KMS-11 (cell line): ENCODE results near the gene SNUPN.

Experiments used
- H2AFZ ChIP-seq: fragments of 200-600 bp; sonication (generic); 2 replicates; pipeline ENCODE4 v1.6.1; 2016; ENCODE audit warnings: antibody characterized with exemption, mixed run types, low read depth
- H3K27ac ChIP-seq: fragments of 200-600 bp; sonication (generic); 2 replicates; pipeline ENCODE4 v1.6.1; 2016; ENCODE audit warnings: mild to moderate bottlenecking, mixed run types
- H3K27me3 ChIP-seq: fragments of 200-600 bp; sonication (generic); 2 replicates; pipeline ENCODE4 v1.6.1; 2017; ENCODE audit warnings: mild to moderate bottlenecking, low read depth, mixed run types, moderate library complexity; ENCODE audit not compliant: insufficient read depth
- H3K36me3 ChIP-seq: fragments of 200-600 bp; sonication (generic); 2 replicates; pipeline ENCODE4 v1.6.1; 2017; ENCODE audit warnings: mild to moderate bottlenecking, mixed run types; ENCODE audit not compliant: insufficient read depth
- H3K4me1 ChIP-seq: fragments of 200-600 bp; sonication (generic); 2 replicates; pipeline ENCODE4 v1.6.1; 2016; ENCODE audit warnings: mild to moderate bottlenecking, low read depth, mixed run types; ENCODE audit not compliant: poor library complexity, severe bottlenecking
- H3K4me2 ChIP-seq: fragments of 200-600 bp; sonication (generic); 2 replicates; pipeline ENCODE4 v1.7.0; 2016; ENCODE audit warnings: mild to moderate bottlenecking, mixed run types
- H3K4me3 ChIP-seq: fragments of 200-600 bp; sonication (generic); IDR thresholded peaks from 2 replicates; pipeline ENCODE4 v1.6.1; 2017; ENCODE audit warnings: low read depth, low read length, mixed read lengths; ENCODE audit not compliant: insufficient read depth
- H3K79me2 ChIP-seq: fragments of 200-600 bp; sonication (generic); 2 replicates; pipeline ENCODE4 v1.6.1; 2016; ENCODE audit warnings: low read depth, mixed run types; ENCODE audit not compliant: insufficient read depth
- H3K9ac ChIP-seq: fragments of 200-600 bp; sonication (generic); 2 replicates; pipeline ENCODE4 v1.6.1; 2016; ENCODE audit warnings: mild to moderate bottlenecking, mixed run types
- H4K20me1 ChIP-seq: fragments of 200-600 bp; sonication (generic); 2 replicates; pipeline ENCODE4 v1.6.1; 2016; ENCODE audit warnings: mild to moderate bottlenecking, mixed run types; ENCODE audit not compliant: insufficient read depth
- TF ChIP-seq, protein P1 (sequence below): fragments of 200-600 bp; sonication (generic); conservative IDR thresholded peaks from 2 replicates; pipeline ENCODE4 v1.6.1; 2017; ENCODE audit warnings: low read depth, mild to moderate bottlenecking, antibody characterized with exemption, low read length, moderate library complexity, mixed read lengths

The SNUPN gene

DNA sequence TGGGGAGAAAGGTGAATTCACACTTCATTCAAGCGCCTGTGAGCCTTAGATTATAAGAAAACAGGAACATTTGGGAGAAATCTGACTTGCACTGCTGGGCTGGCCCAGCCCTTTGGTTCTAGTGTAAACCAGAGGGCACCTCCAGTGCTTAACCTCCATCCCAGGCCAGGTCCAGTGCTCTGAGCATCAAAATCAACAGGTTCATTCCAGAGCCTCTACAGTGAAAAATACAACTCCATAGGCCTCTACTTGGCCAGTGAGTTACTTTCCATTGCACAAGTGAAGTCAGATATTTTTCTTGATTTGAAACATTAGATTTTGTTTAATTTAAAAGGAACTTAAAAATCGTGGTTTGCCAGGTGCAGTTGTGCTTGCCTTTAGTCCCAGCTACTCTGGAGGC is 3.0 kb downstream of the SNUPN start:
- no peak overlapping the region for H3K27ac ChIP-seq
- TF ChIP-seq, protein P1, sequence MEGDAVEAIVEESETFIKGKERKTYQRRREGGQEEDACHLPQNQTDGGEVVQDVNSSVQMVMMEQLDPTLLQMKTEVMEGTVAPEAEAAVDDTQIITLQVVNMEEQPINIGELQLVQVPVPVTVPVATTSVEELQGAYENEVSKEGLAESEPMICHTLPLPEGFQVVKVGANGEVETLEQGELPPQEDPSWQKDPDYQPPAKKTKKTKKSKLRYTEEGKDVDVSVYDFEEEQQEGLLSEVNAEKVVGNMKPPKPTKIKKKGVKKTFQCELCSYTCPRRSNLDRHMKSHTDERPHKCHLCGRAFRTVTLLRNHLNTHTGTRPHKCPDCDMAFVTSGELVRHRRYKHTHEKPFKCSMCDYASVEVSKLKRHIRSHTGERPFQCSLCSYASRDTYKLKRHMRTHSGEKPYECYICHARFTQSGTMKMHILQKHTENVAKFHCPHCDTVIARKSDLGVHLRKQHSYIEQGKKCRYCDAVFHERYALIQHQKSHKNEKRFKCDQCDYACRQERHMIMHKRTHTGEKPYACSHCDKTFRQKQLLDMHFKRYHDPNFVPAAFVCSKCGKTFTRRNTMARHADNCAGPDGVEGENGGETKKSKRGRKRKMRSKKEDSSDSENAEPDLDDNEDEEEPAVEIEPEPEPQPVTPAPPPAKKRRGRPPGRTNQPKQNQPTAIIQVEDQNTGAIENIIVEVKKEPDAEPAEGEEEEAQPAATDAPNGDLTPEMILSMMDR: no peak

DNA sequence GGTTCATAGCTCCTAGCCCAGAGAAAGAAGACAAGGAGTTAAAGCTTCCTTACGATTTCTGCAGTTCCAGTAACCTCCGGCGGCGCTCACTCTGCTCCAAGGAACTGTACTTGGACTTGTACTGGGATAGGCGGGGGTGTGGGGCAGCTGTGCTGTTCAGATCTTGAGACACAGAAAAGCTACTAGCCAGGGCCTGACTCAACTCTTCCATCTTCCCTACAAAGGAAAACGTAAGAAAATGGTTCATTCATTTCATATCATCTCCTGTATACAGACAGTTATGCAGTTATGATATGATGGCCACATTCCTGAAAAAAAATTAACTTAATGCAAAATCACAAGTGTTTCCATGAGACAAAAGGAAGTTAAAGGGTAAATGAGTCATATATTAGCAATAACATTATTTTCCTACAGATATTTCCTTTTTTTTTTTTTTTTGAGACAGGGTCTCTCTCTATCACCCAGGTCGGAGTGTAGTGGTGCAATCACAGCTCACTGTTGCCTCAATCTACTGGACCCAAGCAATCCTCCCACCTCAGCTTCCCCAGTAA is 4.6 kb downstream of the SNUPN start:
- H3K4me2 ChIP-seq: no peak overlapping the region
- H3K79me2 ChIP-seq: no peaks in the 10 kb centered on the region
- H3K9ac ChIP-seq: no peak overlapping the region
- peaks cover 22% of the 10 kb centered on the region for H3K4me1 ChIP-seq
- TF ChIP-seq, protein P1: no peak
- H3K27ac ChIP-seq: no peak overlapping the region
- no peak overlapping the region for H2AFZ ChIP-seq
- no peaks in the 10 kb centered on the region; the same call in 1 of the 2 replicates for H3K36me3 ChIP-seq
- no peak overlapping the region for H3K4me3 ChIP-seq
- H3K27me3 ChIP-seq: no peaks in the 10 kb centered on the region
- H4K20me1 ChIP-seq: no peaks in the 10 kb centered on the region

More for the DNA sequence above, 3.0 kb downstream of the SNUPN start:
- no peaks in the 10 kb centered on the region for H4K20me1 ChIP-seq
- no peak overlapping the region for H3K4me3 ChIP-seq
- H3K4me1 ChIP-seq: peaks cover 22% of the 10 kb centered on the region
- no peaks in the 10 kb centered on the region for H3K36me3 ChIP-seq
- no peak overlapping the region for H2AFZ ChIP-seq
- no peaks in the 10 kb centered on the region for H3K79me2 ChIP-seq
- no peak overlapping the region for H3K9ac ChIP-seq
- H3K4me2 ChIP-seq: no peak overlapping the region
- no peaks in the 10 kb centered on the region for H3K27me3 ChIP-seq

DNA sequence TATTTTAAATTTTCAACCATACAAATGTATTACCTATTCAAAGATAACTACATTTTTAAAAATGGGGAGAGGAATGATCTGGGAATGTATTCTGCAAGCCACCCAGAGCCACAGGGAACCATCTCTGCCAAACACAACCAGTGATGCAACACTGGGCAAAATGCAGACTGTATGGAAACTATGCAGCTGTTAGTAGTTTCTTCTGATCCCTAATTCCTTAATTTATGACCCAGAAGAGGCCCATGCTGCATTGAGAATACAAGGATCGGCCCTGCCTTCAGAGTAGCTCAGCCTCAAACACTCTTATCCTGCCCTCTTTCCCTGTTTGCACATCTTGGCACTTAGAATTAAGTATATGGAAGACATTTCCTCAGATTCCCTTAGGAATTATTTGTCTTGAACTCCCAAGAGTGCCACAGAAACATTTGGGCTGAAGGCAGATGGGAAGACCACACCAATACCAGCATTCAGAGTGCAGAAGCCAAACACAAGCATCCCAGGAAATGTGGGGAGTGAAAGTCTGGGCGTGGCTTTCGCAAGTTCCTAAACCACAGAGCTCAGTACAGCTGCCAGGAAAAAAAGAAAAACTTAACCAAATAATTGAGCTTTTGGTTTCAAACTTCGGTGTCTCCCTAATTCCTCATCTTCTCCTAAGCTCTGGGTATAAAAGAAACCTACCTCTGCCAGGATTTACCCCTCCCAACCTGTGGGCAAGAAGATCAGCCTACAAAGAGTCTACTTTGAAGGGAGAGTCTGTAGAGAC is 5.3 kb downstream of the SNUPN start:
- Histone ChIP-seq H2AFZ (no peak overlapping the region), H3K79me2 (no peaks in the 10 kb centered on the region), H4K20me1 (no peaks in the 10 kb centered on the region), H3K9ac (no peak overlapping the region), H3K27ac (no peak overlapping the region), H3K36me3 (no peaks in the 10 kb centered on the region; the same call in 1 of the 2 replicates), H3K27me3 (no peaks in the 10 kb centered on the region), H3K4me2 (no peak overlapping the region), H3K4me1 (peaks cover 22% of the 10 kb centered on the region), H3K4me3 (no peak overlapping the region)
- TF ChIP-seq, protein P1: no peak

DNA sequence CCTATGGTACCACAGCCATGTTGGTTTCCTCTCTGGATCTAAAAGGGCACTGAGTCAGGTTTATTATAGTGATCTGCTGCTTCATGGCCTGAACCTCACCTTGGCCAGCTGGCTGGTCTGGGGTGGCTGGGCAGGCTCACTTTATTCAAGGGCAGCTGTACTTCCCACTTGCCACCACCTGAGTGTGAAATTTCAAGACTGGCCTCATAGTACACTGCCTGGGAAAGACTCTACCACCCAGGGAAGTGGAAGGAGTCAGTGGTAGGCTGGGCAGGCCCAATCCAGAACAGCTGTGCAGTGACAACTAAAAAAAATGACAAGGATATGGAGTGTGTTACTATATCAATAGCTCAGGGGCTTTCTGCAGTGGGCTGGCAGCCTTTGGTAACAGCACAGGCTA is 8.8 kb downstream of the SNUPN start:
- peaks cover 15% of the 10 kb centered on the region for H3K4me1 ChIP-seq
- H2AFZ ChIP-seq: no peak overlapping the region
- no peak overlapping the region for H3K9ac ChIP-seq
- no peaks in the 10 kb centered on the region; the same call in 1 of the 2 replicates for H3K36me3 ChIP-seq
- TF ChIP-seq, protein P1: no peak
- no peaks in the 10 kb centered on the region for H3K79me2 ChIP-seq
- no peak overlapping the region for H3K27ac ChIP-seq
- no peaks in the 10 kb centered on the region for H3K27me3 ChIP-seq
- no peak overlapping the region for H3K4me2 ChIP-seq
- no peak overlapping the region for H3K4me3 ChIP-seq
- no peaks in the 10 kb centered on the region for H4K20me1 ChIP-seq
